ENCODE data around the gene RASAL1.

The RASAL1 gene

DNA sequence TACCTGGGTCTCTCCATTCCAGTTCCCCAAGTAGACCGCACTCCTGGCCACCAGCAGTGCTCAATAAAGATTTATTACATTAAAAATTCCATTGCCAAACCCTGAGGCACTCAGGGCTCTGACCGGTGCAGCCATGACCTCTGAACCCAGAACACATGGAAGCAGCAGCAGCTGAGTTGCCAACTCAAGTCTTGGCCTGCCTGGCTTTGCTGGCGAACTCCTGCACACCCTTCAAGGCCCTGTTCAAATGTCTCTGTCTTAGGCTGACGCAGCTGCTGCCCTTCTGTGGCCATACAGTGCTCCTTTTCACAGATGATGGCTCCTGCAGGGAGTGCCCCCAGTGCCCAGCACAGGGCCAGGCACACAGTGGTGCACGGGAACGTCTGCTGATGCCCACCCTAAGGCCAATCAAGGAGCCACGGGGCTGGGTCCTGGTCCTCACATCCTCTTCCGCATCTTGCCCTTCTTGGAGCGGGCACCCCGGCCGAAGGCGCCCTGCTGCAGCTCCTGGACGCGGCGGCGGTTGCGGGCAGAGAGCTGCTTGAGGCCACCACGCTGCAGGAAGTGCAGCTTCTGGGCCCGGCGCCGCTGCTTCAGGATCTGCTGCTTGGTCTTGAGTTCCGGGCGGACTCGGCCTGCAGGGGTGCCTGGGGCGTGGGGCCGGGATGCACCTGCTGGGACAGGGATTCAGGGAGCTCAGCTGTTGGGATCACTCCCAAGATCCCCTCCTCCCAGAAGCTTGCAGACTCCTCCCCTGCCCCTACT lies 23.1 kb upstream of the RASAL1 start:
- TF ChIP-seq POLR2AphosphoS5 (IDR thresholded peaks at IDR 0.05; ENCODE audit: low read depth, low read length) (0 out of 2 replicates have a peak, but pooled peaks have one; percentile 5), POLR2A (IDR thresholded peaks at IDR 0.05; ENCODE audit: low read depth, low read length) (no peak), TAF1 (IDR thresholded peaks at IDR 0.05; ENCODE audit: borderline replicate concordance, low read depth, low read length) (no peak)
- FAIRE-seq (no peak), DNase-seq (ENCODE audit: insufficient read length) (no peak)

DNA sequence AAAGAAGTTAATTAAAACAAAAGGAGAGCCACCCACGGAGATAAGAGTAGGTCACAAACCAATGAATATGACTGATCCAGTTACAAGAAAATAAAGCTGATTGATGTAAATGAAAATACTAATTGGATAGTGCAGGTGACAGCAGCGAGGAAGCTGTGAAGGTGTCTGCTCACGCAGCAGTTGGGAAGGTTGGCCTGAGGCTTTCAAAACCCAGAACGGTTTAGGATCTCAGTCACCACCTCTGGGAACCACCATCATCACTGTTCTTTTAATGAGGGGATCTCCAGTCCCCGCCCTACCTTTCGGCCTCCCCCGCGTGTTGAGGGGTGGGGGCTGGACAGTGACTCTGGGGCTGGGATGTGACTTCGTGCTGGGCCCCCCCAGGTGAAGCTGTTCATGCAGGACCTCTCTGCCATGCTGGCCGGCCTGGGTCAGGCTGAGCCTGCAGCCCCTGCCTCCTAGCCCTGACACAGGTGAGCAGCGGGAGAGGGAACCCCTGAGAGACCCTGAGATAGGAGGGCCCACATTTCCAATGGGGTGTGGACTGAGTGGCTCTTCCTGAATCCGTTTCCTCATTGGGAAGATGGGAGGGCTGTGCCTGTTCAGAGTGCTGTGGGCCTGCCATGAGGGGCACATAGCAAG lies 21.8 kb upstream of the RASAL1 start:
- FAIRE-seq (no peak), DNase-seq (ENCODE audit: insufficient read length) (no peak)
- TF ChIP-seq TAF1 (IDR thresholded peaks at IDR 0.05; ENCODE audit: borderline replicate concordance, low read depth, low read length), result no peak
- peak; percentile 53; the same call in 1 of the 2 replicates for TF ChIP-seq POLR2AphosphoS5 (IDR thresholded peaks at IDR 0.05; ENCODE audit: low read depth, low read length)
- TF ChIP-seq POLR2A (IDR thresholded peaks at IDR 0.05; ENCODE audit: low read depth, low read length), result no peak

DNA sequence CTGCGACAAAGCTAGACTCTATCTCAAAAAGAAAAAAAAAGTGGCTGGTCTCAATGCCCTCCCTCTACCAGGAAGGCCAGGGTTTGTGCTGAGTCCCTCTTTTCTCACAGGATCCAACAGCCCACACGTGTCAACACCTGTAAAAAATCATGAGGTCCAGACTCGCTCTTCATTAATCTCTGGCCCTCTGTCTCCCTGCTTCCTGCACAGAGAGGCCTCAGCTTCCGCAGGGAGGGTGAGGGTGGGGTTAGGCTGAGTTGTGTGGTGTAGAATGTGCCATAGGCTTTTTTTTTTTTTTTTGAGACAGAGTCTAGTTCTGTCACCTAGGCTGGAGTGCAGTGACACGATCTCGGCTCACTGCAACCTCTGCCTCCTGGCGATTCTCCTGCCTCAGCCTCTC lies 20.1 kb upstream of the RASAL1 start:
- FAIRE-seq, result no peak
- no peak for DNase-seq (ENCODE audit: insufficient read length)
- no peak for TF ChIP-seq POLR2A (IDR thresholded peaks at IDR 0.05; ENCODE audit: low read depth, low read length)
- TF ChIP-seq TAF1 (IDR thresholded peaks at IDR 0.05; ENCODE audit: borderline replicate concordance, low read depth, low read length), result no peak
- TF ChIP-seq POLR2AphosphoS5 (IDR thresholded peaks at IDR 0.05; ENCODE audit: low read depth, low read length), result no peak

GRCh38 chr12:113155060-113155459 lies 19.5 kb upstream of the RASAL1 start:
- TF ChIP-seq POLR2A (IDR thresholded peaks at IDR 0.05; ENCODE audit: low read depth, low read length) (no peak), TAF1 (IDR thresholded peaks at IDR 0.05; ENCODE audit: borderline replicate concordance, low read depth, low read length) (no peak)
- no peak for DNase-seq (ENCODE audit: insufficient read length)
- FAIRE-seq, result no peak

- DNase-seq (ENCODE audit: insufficient read length), result no peak
- no peak for FAIRE-seq
- TF ChIP-seq POLR2A (IDR thresholded peaks at IDR 0.05; ENCODE audit: low read depth, low read length) (no peak), TAF1 (IDR thresholded peaks at IDR 0.05; ENCODE audit: borderline replicate concordance, low read depth, low read length) (no peak)
Observed at GRCh38 chr12:113154351-113154973, 18.9 kb upstream of the RASAL1 start.

DNA sequence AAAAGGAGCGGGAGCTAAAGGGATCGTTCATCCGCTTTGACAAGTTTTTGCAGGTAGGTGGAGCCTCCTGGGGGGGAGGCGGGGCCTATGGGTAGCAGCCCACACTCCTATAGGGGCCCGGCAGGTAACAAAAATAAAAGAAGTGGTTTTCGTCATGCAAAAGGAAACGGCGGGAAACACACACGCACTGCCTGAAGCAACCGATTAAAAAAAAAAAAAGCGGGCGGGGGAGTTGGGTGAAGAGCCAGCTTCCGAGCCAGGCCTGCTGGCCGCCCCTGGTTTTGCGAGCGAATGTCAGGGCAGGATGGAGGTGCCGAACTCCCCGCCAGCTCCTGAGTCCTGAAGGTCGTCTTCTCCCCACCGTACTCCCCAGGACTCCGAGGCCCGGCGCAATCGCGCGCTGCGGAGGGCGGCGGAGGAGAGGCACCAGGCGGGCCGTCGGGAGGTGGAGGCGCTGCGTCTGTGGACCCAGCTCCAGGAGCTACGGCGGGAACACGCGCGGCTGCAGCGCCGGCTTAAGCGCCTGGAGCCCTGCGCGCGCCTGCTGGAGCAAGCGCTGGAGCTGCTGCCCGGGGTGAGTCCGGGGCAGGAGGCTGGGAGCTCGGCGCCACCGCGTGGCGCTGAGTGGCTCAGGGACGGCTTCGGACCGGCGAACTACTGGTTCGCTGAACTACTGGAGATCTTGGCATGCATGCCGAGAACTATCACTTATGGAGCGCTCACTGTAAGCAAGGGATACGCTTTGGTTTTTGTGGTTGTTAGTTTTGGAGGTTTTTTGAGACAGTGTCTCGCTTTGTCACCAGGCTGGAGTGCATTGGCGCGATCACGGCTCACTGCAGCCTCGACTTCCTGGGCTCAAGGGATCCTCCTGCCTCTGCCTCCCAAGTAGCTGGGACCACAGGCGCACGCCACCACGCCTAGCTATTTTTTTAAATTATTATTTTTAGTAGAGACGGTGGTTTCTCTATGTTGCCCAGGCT lies 17.6 kb upstream of the RASAL1 start:
- TF ChIP-seq TAF1 (IDR thresholded peaks at IDR 0.05; ENCODE audit: borderline replicate concordance, low read depth, low read length), result no peak
- peak; percentile 71 for FAIRE-seq
- peak; percentile 83 for DNase-seq (ENCODE audit: insufficient read length)

DNA sequence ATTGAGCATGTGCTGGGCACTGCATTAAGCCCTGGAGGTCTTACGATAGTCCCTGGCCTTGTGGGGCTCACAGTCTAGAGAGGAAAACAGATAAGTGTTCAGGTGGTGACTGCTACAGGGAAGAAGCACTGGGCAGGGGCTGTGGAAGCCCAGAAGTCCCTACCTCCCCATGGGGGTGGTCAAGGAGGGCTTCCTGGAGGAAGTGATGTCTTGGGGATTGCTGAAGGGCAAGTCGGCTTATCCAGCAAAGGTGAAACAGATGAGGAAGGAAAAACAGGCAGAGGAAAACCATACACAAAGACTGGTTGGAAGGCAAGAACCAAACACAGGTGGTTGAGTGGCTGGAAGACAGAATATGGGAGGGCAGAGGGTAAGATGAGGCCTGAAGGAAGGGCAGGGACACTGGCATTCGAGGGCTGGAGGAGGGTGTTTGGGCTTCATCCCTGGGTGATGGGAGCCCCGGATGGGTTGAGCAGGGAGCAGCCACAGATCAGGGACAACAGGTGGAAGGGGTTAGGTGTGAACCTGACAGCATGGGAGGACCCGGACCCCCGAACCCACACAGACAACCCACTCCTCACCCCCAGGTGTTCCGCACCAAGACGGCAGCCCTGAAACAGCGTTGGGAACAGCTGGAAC lies 16.8 kb upstream of the RASAL1 start:
- DNase-seq (ENCODE audit: insufficient read length) (no peak), FAIRE-seq (no peak)
- no peak for TF ChIP-seq TAF1 (IDR thresholded peaks at IDR 0.05; ENCODE audit: borderline replicate concordance, low read depth, low read length)
- TF ChIP-seq POLR2AphosphoS5 (IDR thresholded peaks at IDR 0.05; ENCODE audit: low read depth, low read length), result no peak
- no peak for TF ChIP-seq POLR2A (IDR thresholded peaks at IDR 0.05; ENCODE audit: low read depth, low read length)

- FAIRE-seq, result no peak
- TF ChIP-seq POLR2AphosphoS5 (IDR thresholded peaks at IDR 0.05; ENCODE audit: low read depth, low read length), result no peak
- no peak for TF ChIP-seq TAF1 (IDR thresholded peaks at IDR 0.05; ENCODE audit: borderline replicate concordance, low read depth, low read length)
- no peak for TF ChIP-seq POLR2A (IDR thresholded peaks at IDR 0.05; ENCODE audit: low read depth, low read length)
- DNase-seq (ENCODE audit: insufficient read length), result no peak
Observed at GRCh38 chr12:113151655-113152054, 16.1 kb upstream of the RASAL1 start.

GRCh38 chr12:113149361-113150150 lies 14.0 kb upstream of the RASAL1 start, which contains the start of gene CFAP73:
CFAP73 (plus strand) TSS chr12:113149724; CDS start chr12:113149858, 134 bp downstream.
- TF ChIP-seq TAF1 (IDR thresholded peaks at IDR 0.05; ENCODE audit: borderline replicate concordance, low read depth, low read length) (no peak), POLR2AphosphoS5 (IDR thresholded peaks at IDR 0.05; ENCODE audit: low read depth, low read length) (no peak), POLR2A (IDR thresholded peaks at IDR 0.05; ENCODE audit: low read depth, low read length) (no peak)
- no peak for DNase-seq (ENCODE audit: insufficient read length)
- no peak for FAIRE-seq

DNA sequence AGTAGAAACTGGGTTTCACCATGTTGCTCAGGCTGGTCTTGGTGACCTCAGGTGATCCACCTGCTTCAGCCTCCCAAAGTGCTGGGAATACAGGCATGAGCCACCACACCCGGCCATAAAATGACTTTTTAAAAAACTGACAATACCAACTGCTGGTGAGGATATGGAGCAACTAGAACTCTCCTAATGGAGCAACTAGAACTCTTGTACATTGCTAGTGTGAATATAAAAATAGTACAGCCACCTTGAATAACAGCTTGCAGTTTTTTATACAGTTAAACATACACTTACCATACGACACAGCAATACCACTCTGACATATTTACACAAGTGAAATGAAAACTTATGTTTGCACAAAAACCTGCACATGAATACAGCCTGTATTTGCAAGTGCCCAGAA lies 11.4 kb upstream of the RASAL1 start:
- DNase-seq (ENCODE audit: insufficient read length), result no peak
- no peak for FAIRE-seq
- TF ChIP-seq TAF1 (IDR thresholded peaks at IDR 0.05; ENCODE audit: borderline replicate concordance, low read depth, low read length) (no peak), POLR2AphosphoS5 (IDR thresholded peaks at IDR 0.05; ENCODE audit: low read depth, low read length) (no peak), POLR2A (IDR thresholded peaks at IDR 0.05; ENCODE audit: low read depth, low read length) (no peak)
